Testis (tissue), 3 donors: ENCODE measurements around the gene MAP3K2. TPM values are rescaled to one million over a fixed set of nuclear protein-coding genes. Genes with fewer than 3 reads are reported as not detected.

Experiments used
- DNase-seq: peaks from one replicate; pipeline ENCODE4 v3.0.0-alpha.2; 2019
- H3K27ac ChIP-seq, 2 donors: fragments of 200-600 bp; sonication (generic); one replicate each; pipeline ENCODE4 v1.5.1; 2019
- H3K27me3 ChIP-seq: fragments of 200-600 bp; sonication (generic); one replicate; pipeline ENCODE4 v1.5.1; 2019
- H3K36me3 ChIP-seq: fragments of 200-600 bp; sonication (generic); one replicate; pipeline ENCODE4 v1.5.1; 2017; ENCODE audit warnings: low read depth; ENCODE audit errors: missing control alignments
- H3K4me1 ChIP-seq: fragments of 200-600 bp; sonication (generic); one replicate; pipeline ENCODE4 v1.5.1; 2019
- H3K4me3 ChIP-seq, 2 donors: fragments of 200-600 bp; sonication (generic); one replicate each; pipeline ENCODE4 v1.5.1; 2017 to 2019
- H3K9me3 ChIP-seq: fragments of 200-600 bp; sonication (generic); one replicate; pipeline ENCODE4 v1.5.1; 2017
- CTCF ChIP-seq, 3 experiments: fragments of 450-650 bp in 2 of 3; fragments of 200-600 bp in 1 of 3; sonication (generic) in 1 of 3; IDR thresholded peaks; one replicate each; pipeline ENCODE4 v1.5.1; 2016 to 2019; ENCODE audit warnings: antibody characterized with exemption in 3 of 3, mild to moderate bottlenecking in 2 of 3, moderate library complexity in 1 of 3
- POLR2A ChIP-seq: fragments of 450-650 bp; IDR thresholded peaks from one replicate; pipeline ENCODE4 v1.6.1; 2017; ENCODE audit warnings: antibody characterized with exemption, mild to moderate bottlenecking, moderate library complexity
- WGBS, 2 donors: methylation state at CpG; one replicate each; pipeline ENCODE4 v1.1.5; 2018; 5-methylcytosine and 5-hydroxymethylcytosine counted together
- intact Hi-C: fragments of 100-400 bp; cut with DNase I; formaldehyde crosslinking; loops from one replicate; pipeline ENCODE4 v1.15.1; 2023; ENCODE audit warnings: low total_unique reads
- polyA plus RNA-seq: library from polyadenylated mRNA; stranded (reverse); fragments of 350-450 nt; fragmentation: Illumina TruSeq; extraction: RNeasy Lipid Tissue Mini Kit (QIAGEN cat#74804); gene quantifications from one replicate; pipeline ENCODE4 v1.2.3, GENCODE V29; 2014; ENCODE audit warnings: low read depth, low replicate concordance; ENCODE audit not compliant: insufficient read depth
- total RNA-seq, 2 donors: library from RNA; depleted of rRNA; stranded (reverse); fragments of >200 nt; gene quantifications; one replicate each; pipeline ENCODE4 v1.2.3, GENCODE V29; 2016

Gene MAP3K2
- total and polyA plus RNA-seq, 3 donors from 2014 or later = 16.3 to 74.5 (median 74.0) TPM

GRCh38 chr2:127313406-127313805, 74.4 kb downstream of the MAP3K2 start:
- Histone ChIP-seq H3K27me3 (no peaks in the 10 kb centered on the region), H3K36me3 (no peaks in the 10 kb centered on the region), H3K4me3 (no peak overlapping the region), H3K9me3 (no peaks in the 10 kb centered on the region), H3K27ac (no peak overlapping the region), H3K4me1 (no peaks in the 10 kb centered on the region)
- intact Hi-C loops = no loop called here
- TF ChIP-seq POLR2A (no peak), CTCF (IDR thresholded peaks at IDR 0.05) (no peak)
- WGBS, 2 donors = 84 to 85% methylated on average over 3 of the region's 3 CpGs
- DNase-seq = no peak

- intact Hi-C loops = no loop called here
- Histone ChIP-seq H3K36me3 (no peaks in the 10 kb centered on the region), H3K4me3 (no peak overlapping the region), H3K9me3 (no peaks in the 10 kb centered on the region), H3K4me1 (no peaks in the 10 kb centered on the region), H3K27me3 (no peaks in the 10 kb centered on the region), H3K27ac (no peak overlapping the region)
- TF ChIP-seq CTCF (IDR thresholded peaks at IDR 0.05) (no peak), POLR2A (no peak)
- no peak for DNase-seq
- 93 to 98% methylated on average over 3 of the region's 3 CpGs for WGBS, 2 donors
Observed at GRCh38 chr2:127310980-127311379, 76.8 kb downstream of the MAP3K2 start.

GRCh38 chr2:127309468-127309867, 78.3 kb downstream of the MAP3K2 start:
- Histone ChIP-seq H3K4me1 (no peaks in the 10 kb centered on the region), H3K36me3 (no peaks in the 10 kb centered on the region), H3K9me3 (no peaks in the 10 kb centered on the region), H3K27me3 (no peaks in the 10 kb centered on the region), H3K4me3 (no peak overlapping the region), H3K27ac (no peak overlapping the region)
- intact Hi-C loops = no loop called here
- no peak for TF ChIP-seq POLR2A
- no peak for TF ChIP-seq CTCF (IDR thresholded peaks at IDR 0.05)
- DNase-seq = no peak
- 87 to 93% methylated on average over 4 of the region's 4 CpGs for WGBS, 2 donors

GRCh38 chr2:127308586-127309138, 79.1 kb downstream of the MAP3K2 start:
- no peak for DNase-seq
- Histone ChIP-seq H3K4me1 (no peaks in the 10 kb centered on the region), H3K9me3 (no peaks in the 10 kb centered on the region), H3K36me3 (no peaks in the 10 kb centered on the region), H3K27me3 (no peaks in the 10 kb centered on the region), H3K27ac (no peak overlapping the region), H3K4me3 (no peak overlapping the region)
- intact Hi-C loops = no loop called here
- WGBS, 2 donors = 85 to 87% methylated on average over 7 of the region's 7 CpGs
- no peak for TF ChIP-seq POLR2A
- no peak for TF ChIP-seq CTCF (IDR thresholded peaks at IDR 0.05)

GRCh38 chr2:127305990-127306585, 81.7 kb downstream of the MAP3K2 start:
- TF ChIP-seq POLR2A = no peak
- no peak for TF ChIP-seq CTCF (IDR thresholded peaks at IDR 0.05)
- WGBS, 2 donors = 64 to 69% methylated on average over 4 of the region's 4 CpGs
- no peak for DNase-seq

More at GRCh38 chr2:127305990-127306585, 81.7 kb downstream of the MAP3K2 start:
- Histone ChIP-seq H3K27me3 (no peaks in the 10 kb centered on the region), H3K4me1 (no peaks in the 10 kb centered on the region), H3K36me3 (no peaks in the 10 kb centered on the region), H3K4me3 (no peak overlapping the region), H3K27ac (no peak overlapping the region), H3K9me3 (no peaks in the 10 kb centered on the region)
- intact Hi-C loops = no loop called here
